Measurements from ENCODE around the gene PPP4R4. TPM values are rescaled to one million over a fixed set of nuclear protein-coding genes. Genes with fewer than 3 reads are reported as not detected.
"Not testable (repeated sequence)": the region's sequence is repeated elsewhere in the genome, so short reads cannot be mapped to it uniquely, and the experiment has no call there.

The PPP4R4 gene
- total RNA-seq, 1 donor from 2014 or later, result 0.16 TPM

GRCh38 chr14:94291906-94292525, 117.9 kb downstream of the PPP4R4 start:
- intact Hi-C loops (cut with DNase I), result no loop called here
- no peak for DNase-seq (ENCODE audit: missing footprints)
- ATAC-seq, result no peak

DNA sequence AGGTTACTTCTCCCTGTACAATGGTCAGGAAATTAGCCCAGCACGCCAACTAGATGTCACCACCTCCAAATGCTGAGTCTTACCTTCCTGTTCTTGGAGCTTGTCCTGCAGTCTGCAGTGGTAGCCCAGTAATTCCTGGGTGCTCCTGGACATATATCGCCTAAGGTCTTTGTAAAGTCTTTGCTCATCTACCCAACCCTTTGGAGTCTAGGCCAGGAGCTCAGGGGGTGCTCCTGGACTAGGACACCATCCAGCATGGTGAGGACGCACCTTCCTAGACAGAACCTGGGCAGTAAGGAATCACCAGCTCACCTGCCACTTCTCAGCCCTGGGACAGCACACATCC, 118.4 kb downstream of the PPP4R4 start:
- DNase-seq (ENCODE audit: missing footprints), result no peak
- ATAC-seq, result no peak
- intact Hi-C loops (cut with DNase I), result no loop called here

- DNase-seq (ENCODE audit: missing footprints), result no peak
- intact Hi-C loops (cut with DNase I), result no loop called here
- ATAC-seq, result no peak
Observed at GRCh38 chr14:94292872-94293577, 118.9 kb downstream of the PPP4R4 start, which contains the start of gene SERPINA10. TSS of gene SERPINA10 (minus strand) at chr14:94293268. CDS start at chr14:94290593, 2,675 bp downstream.

DNA sequence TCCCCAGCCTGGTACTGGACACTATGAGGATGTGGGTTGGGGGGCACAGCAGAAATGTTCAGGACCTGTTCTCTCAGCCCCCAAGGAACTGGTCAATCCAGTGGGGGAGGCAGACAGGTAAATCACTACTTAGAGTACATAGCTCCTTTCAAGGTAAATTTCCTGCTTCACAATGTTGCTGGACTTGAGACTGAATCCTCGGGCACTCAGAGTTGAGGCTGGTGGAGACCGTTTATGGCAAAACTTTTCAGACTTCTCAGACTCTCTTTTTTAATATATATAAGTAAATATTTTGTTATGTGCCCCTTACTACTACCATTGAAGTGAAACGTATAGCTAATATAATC, 119.4 kb downstream of the PPP4R4 start:
- DNase-seq (ENCODE audit: missing footprints), result no peak
- intact Hi-C loops (cut with DNase I), result no loop called here
- no peak for ATAC-seq

GRCh38 chr14:94295360-94296180, 121.4 kb downstream of the PPP4R4 start:
- intact Hi-C loops (cut with DNase I), result loop anchor here (2.0 kb wide), 1 partner anchor 67 kb away; no protein-coding TSS in a partner anchor
- DNase-seq (ENCODE audit: missing footprints), result no peak
- ATAC-seq, result no peak

- ATAC-seq; intact Hi-C loops (cut with DNase I); DNase-seq (ENCODE audit: missing footprints): not testable (repeated sequence)
Observed at GRCh38 chr14:94296181-94296545, 122.0 kb downstream of the PPP4R4 start.

- DNase-seq (ENCODE audit: missing footprints) (no peak), ATAC-seq (no peak)
- intact Hi-C loops (cut with DNase I), result no loop called here
Observed at GRCh38 chr14:94298130-94298529, 124.0 kb downstream of the PPP4R4 start.

- intact Hi-C loops (cut with DNase I), result no loop called here
- DNase-seq (ENCODE audit: missing footprints) (no peak), ATAC-seq (no peak)
Observed at GRCh38 chr14:94303111-94303510, 129.0 kb downstream of the PPP4R4 start.

DNA sequence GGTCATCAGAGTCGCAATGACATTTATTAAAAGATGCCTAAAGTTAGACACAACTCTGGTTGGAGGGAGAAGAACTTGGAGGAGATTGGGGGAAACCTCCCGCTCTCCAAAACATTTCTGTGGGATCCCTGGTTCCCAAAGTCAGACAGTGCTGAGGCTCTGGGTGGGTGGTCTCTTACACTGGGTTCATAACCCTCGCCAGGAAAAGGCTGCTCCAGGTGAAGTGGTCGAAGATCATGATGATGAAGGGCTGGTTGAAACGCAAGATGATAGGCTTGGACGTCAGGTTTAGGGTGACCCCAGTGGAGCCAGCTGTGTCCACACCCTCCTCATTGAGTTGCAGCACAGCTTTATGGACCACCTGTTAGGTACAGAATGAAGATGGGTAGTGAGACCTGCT, 130.1 kb downstream of the PPP4R4 start:
- no peak for ATAC-seq
- DNase-seq (ENCODE audit: missing footprints), result no peak
- intact Hi-C loops (cut with DNase I), result no loop called here

DNA sequence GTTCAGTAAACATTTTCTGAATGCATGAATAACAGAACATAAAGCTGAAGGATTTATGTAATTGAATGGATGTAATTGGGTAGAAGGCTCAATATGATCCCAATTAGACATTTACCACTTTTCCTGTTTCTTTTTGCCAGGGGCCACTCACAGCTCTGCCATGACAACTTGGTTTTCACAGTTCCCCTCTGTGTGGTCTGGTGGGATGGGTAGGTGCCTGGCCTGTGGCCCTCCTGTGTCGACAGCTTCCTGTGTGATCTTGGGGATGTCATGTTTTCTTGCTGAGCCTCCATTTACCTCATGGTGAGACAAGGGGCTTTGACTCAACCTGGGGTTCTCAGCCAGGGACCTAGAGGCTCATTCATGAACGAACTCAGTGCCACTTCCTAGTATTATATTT, 131.5 kb downstream of the PPP4R4 start:
- no peak for ATAC-seq
- intact Hi-C loops (cut with DNase I), result no loop called here
- DNase-seq (ENCODE audit: missing footprints), result no peak

GRCh38 chr14:94306047-94306978, 132.2 kb downstream of the PPP4R4 start:
- ATAC-seq (no peak), DNase-seq (ENCODE audit: missing footprints) (no peak)
- intact Hi-C loops (cut with DNase I), result no loop called here

- intact Hi-C loops (cut with DNase I), result no loop called here
- DNase-seq (ENCODE audit: missing footprints) (no peak), ATAC-seq (no peak)
Observed at GRCh38 chr14:94307410-94307992, 133.4 kb downstream of the PPP4R4 start.

GRCh38 chr14:94309721-94310120, 135.6 kb downstream of the PPP4R4 start:
- no peak for ATAC-seq
- intact Hi-C loops (cut with DNase I), result no loop called here
- DNase-seq (ENCODE audit: missing footprints), result no peak

DNA sequence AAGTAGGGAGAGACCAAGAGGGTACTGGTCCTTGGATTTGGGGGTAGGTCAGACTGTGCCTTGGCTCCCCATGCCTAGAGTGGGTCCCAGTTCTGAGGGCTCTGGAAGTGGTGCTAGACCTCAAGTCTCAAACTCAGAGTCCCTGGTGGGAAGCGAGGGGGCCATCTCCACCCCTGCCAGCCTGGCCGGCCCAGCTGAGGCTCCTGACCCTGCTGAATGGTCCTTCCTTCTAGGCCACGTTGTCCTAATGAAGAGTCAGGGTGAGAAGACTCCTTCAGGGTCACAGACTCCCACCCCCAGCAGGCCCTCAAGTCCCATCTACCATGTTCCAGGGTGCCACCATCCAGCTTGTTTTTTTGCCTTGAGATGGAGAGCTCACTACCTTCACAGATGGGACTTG, 136.1 kb downstream of the PPP4R4 start:
- ATAC-seq (no peak), DNase-seq (ENCODE audit: missing footprints) (no peak)
- intact Hi-C loops (cut with DNase I), result no loop called here

- no peak for ATAC-seq
- intact Hi-C loops (cut with DNase I), result no loop called here
- no peak for DNase-seq (ENCODE audit: missing footprints)
Observed at GRCh38 chr14:94312481-94313246, 138.5 kb downstream of the PPP4R4 start.

- DNase-seq (ENCODE audit: missing footprints) (no peak), ATAC-seq (peak; percentile 39)
- intact Hi-C loops (cut with DNase I), result no loop called here
Observed at GRCh38 chr14:94313991-94314655, 140.0 kb downstream of the PPP4R4 start.

GRCh38 chr14:94314890-94315289, 140.8 kb downstream of the PPP4R4 start:
- DNase-seq (ENCODE audit: missing footprints) (no peak), ATAC-seq (no peak)
- intact Hi-C loops (cut with DNase I), result no loop called here
